Measurements from ENCODE around the gene PIP4K2B.

Gene PIP4K2B

GRCh38 chr17:38719943-38720641, 79.3 kb downstream of the PIP4K2B start:
- H3K4me3 ChIP-seq (ENCODE audit: low read length), result no peak overlapping the region
- TF ChIP-seq CTCF (IDR thresholded peaks at IDR 0.05; ENCODE audit: insufficient read depth, low read depth, low read length, missing control alignments), result no peak
- no peak for DNase-seq (ENCODE audit: low read depth)

DNA sequence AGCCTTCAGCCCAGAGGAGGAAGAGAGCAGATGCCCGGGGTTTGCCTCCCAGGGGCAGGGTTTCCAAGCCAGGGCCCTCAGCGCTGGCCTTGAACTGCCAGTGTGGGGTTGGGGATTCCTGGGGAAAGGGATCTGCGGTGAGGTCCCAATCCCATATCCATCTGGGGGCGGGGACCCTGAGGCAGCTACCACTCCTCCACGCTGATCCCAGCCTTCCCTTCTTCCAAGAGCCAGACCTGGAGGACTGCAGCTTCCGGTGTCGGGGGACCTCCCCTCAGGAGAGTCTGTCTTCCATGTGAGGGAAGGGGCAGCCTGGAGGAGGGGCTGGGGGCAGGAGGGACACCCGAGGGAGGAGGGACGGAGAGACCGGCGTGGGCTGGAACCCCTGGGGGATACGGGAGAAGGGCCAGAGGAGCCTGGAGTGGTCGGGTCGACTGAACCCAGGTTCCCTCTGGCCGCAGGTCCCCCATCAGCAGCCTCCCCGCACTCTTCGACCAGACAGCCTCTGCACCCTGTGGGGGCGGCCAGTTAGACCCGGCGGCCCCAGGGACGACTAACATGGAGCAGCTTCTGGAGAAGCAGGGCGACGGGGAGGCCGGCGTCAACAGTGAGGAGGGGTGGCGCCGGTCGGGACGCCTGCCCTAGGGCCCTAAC, 79.9 kb downstream of the PIP4K2B start:
- H3K4me3 ChIP-seq (ENCODE audit: low read length), result no peak overlapping the region
- DNase-seq (ENCODE audit: low read depth), result no peak
- no peak for TF ChIP-seq CTCF (IDR thresholded peaks at IDR 0.05; ENCODE audit: insufficient read depth, low read depth, low read length, missing control alignments)

DNA sequence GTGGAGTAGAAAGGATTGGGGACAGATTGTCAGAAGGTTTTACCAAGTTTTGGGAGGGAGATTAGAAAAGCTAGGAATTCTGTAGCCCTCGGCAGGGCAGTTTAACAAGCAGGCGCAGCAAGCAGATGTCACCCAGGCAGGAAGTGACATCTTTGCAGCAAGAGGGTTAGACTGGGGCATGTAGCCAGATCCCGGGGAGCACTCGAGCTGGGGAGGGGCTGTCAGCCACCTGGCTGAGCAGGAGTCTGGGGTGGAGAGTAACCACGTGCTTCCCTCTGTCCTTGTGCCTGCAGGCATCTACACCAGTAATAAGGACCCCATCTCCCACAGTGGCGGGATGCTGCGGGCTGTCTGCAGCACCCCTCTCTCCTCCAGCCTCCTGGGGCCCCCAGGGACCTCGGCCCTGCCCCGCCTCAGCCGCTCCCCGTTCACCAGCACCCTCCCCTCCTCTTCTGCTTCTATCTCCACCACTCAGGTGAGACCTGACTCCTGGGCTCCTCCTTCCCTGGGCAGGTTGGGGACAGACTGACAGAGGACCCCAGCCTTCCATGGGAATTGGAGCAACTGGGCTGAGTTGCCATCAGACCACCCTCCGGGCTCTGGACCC, 82.1 kb downstream of the PIP4K2B start:
- no peak for DNase-seq (ENCODE audit: low read depth)
- no peak overlapping the region for H3K4me3 ChIP-seq (ENCODE audit: low read length)
- no peak for TF ChIP-seq CTCF (IDR thresholded peaks at IDR 0.05; ENCODE audit: insufficient read depth, low read depth, low read length, missing control alignments)

GRCh38 chr17:38716368-38717005, 82.9 kb downstream of the PIP4K2B start:
- H3K4me3 ChIP-seq (ENCODE audit: low read length), result no peak overlapping the region
- TF ChIP-seq CTCF (IDR thresholded peaks at IDR 0.05; ENCODE audit: insufficient read depth, low read depth, low read length, missing control alignments), result no peak
- no peak for DNase-seq (ENCODE audit: low read depth)
